Hepatocyte (in vitro differentiated cells): ENCODE results near the gene OPN1MW. TPM values are rescaled to one million over a fixed set of nuclear protein-coding genes. Genes with fewer than 3 reads are reported as not detected.
A peak's percentile ranks its signal among the peaks of the same experiment; 100 is the strongest.
"Not testable (repeated sequence)": the region's sequence is repeated elsewhere in the genome, so short reads cannot be mapped to it uniquely, and the experiment has no call there.

Experiments used
- DNase-seq: peaks from one replicate; pipeline ENCODE4 v3.0.0-alpha.2; 2016; ENCODE audit warnings: low spot score
- H2AFZ ChIP-seq: fragments of 200-600 bp; sonication (generic); 2 replicates; pipeline ENCODE4 v1.6.0; 2016; ENCODE audit warnings: antibody characterized with exemption, mild to moderate bottlenecking
- H3K27ac ChIP-seq: fragments of 200-600 bp; sonication (generic); 2 replicates; pipeline ENCODE4 v1.5.1; 2016; ENCODE audit warnings: mild to moderate bottlenecking
- H3K27me3 ChIP-seq: fragments of 200-600 bp; sonication (generic); 2 replicates; pipeline ENCODE4 v1.6.1; 2016
- H3K36me3 ChIP-seq: fragments of 200-600 bp; sonication (generic); replicated peaks from 2 replicates; pipeline ENCODE4 v1.5.1; 2016; ENCODE audit warnings: low read depth; ENCODE audit not compliant: insufficient read depth
- H3K4me1 ChIP-seq: fragments of 200-600 bp; sonication (generic); 2 replicates; pipeline ENCODE4 v1.5.1; 2016; ENCODE audit warnings: mild to moderate bottlenecking, moderate library complexity; ENCODE audit not compliant: insufficient read depth
- H3K4me2 ChIP-seq: fragments of 200-600 bp; sonication (generic); 2 replicates; pipeline ENCODE4 v1.6.0; 2016
- H3K4me3 ChIP-seq: fragments of 200-600 bp; sonication (generic); 2 replicates; pipeline ENCODE4 v1.5.1; 2016; ENCODE audit warnings: mild to moderate bottlenecking
- H3K79me2 ChIP-seq: fragments of 200-600 bp; sonication (generic); 2 replicates; pipeline ENCODE4 v1.6.0; 2017; ENCODE audit warnings: mild to moderate bottlenecking
- H3K9me2 ChIP-seq: fragments of 200-600 bp; sonication (generic); replicated peaks from 2 replicates; pipeline ENCODE4 v1.6.0; 2017; ENCODE audit warnings: mild to moderate bottlenecking; ENCODE audit not compliant: insufficient read depth
- H3K9me3 ChIP-seq: fragments of 200-600 bp; sonication (generic); 2 replicates; pipeline ENCODE4 v1.5.1; 2016; ENCODE audit warnings: low read depth, mild to moderate bottlenecking
- H4K20me1 ChIP-seq: fragments of 200-600 bp; sonication (generic); 2 replicates; pipeline ENCODE4 v1.6.0; 2016; ENCODE audit warnings: mild to moderate bottlenecking; ENCODE audit not compliant: insufficient read depth, poor library complexity, severe bottlenecking
- CTCF ChIP-seq: fragments of 200-600 bp; sonication (generic); IDR thresholded peaks from 2 replicates; pipeline ENCODE4 v1.5.1; 2016; ENCODE audit warnings: antibody characterized with exemption, mild to moderate bottlenecking; ENCODE audit not compliant: poor library complexity
- EZH2 ChIP-seq: fragments of 200-600 bp; sonication (generic); IDR thresholded peaks from 2 replicates; pipeline ENCODE4 v1.6.1; 2016; ENCODE audit warnings: antibody characterized with exemption, mild to moderate bottlenecking, borderline replicate concordance
- EZH2phosphoT487 ChIP-seq: fragments of 200-600 bp; sonication (generic); IDR thresholded peaks from one replicate; pipeline ENCODE4 v1.6.1; 2018; ENCODE audit warnings: antibody characterized with exemption, mild to moderate bottlenecking, low read depth, moderate library complexity; ENCODE audit not compliant: unreplicated experiment, severe bottlenecking
- WGBS: methylation state at CpG from one replicate; pipeline ENCODE4 v1.1.6; 2016; ENCODE audit warnings: low lambda C conversion rate; ENCODE audit errors: missing lambda C conversion rate; 5-methylcytosine and 5-hydroxymethylcytosine counted together
- polyA plus RNA-seq: library from polyadenylated mRNA; unstranded; fragments of >200 nt; fragmentation: Nextera tagmentation; extraction: Ambion mirVana; gene quantifications from 2 replicates; pipeline ENCODE4 v1.2.1, GENCODE V29; 2016
- total RNA-seq: library from RNA; depleted of rRNA; stranded (reverse); fragments of >200 nt; gene quantifications from 2 replicates; pipeline ENCODE4 v1.2.3, GENCODE V29; 2014

The OPN1MW gene
- total RNA-seq = not detected in 2 replicates
- not detected in 2 replicates for polyA plus RNA-seq

- H3K27ac ChIP-seq, H3K9me3 ChIP-seq, H3K4me1 ChIP-seq, H3K79me2 ChIP-seq, H2AFZ ChIP-seq, H3K9me2 ChIP-seq, H4K20me1 ChIP-seq, H3K36me3 ChIP-seq, H3K27me3 ChIP-seq, DNase-seq, H3K4me2 ChIP-seq, H3K4me3 ChIP-seq: not testable (repeated sequence)
- WGBS = no CpG with 5 or more reads among the region's 14 CpGs
Observed at GRCh38 chrX:154182296-154182695, at the start of gene OPN1MW. Gene OPN1MW, plus strand, starts transcription at chrX:154182596. Its CDS starts 82 bp downstream, at chrX:154182678.

- DNase-seq = no peak
- no peak overlapping the region for H2AFZ ChIP-seq
Observed at GRCh38 chrX:154135458-154136229, 46.8 kb upstream of the OPN1MW start.

GRCh38 chrX:154136627-154137161, 45.7 kb upstream of the OPN1MW start:
- H3K4me2 ChIP-seq = peak overlapping the region; percentile 90
- 33% methylated on average over 40 of the region's 44 CpGs for WGBS
- H3K36me3 ChIP-seq = no peaks in the 10 kb centered on the region
- H3K9me3 ChIP-seq = no peaks in the 10 kb centered on the region
- no peaks in the 10 kb centered on the region for H4K20me1 ChIP-seq
- peak; percentile 74 for TF ChIP-seq CTCF
- no peak for TF ChIP-seq EZH2
- no peak for TF ChIP-seq EZH2phosphoT487
- H3K27ac ChIP-seq = no peak overlapping the region
- H2AFZ ChIP-seq = peak overlapping the region; percentile 63
- no peaks in the 10 kb centered on the region for H3K79me2 ChIP-seq
- no peak overlapping the region for H3K4me3 ChIP-seq
- no peaks in the 10 kb centered on the region for H3K4me1 ChIP-seq
- H3K27me3 ChIP-seq = no peaks in the 10 kb centered on the region
- peak; percentile 82 for DNase-seq
- H3K9me2 ChIP-seq = no peaks in the 10 kb centered on the region

More at GRCh38 chrX:154135458-154136229, 46.8 kb upstream of the OPN1MW start:
- Histone ChIP-seq H3K9me3 (no peaks in the 10 kb centered on the region), H3K27me3 (no peaks in the 10 kb centered on the region), H3K27ac (no peak overlapping the region), H3K36me3 (no peaks in the 10 kb centered on the region), H3K4me1 (no peaks in the 10 kb centered on the region), H3K4me2 (no peak overlapping the region), H3K79me2 (no peaks in the 10 kb centered on the region), H3K9me2 (no peaks in the 10 kb centered on the region), H4K20me1 (no peaks in the 10 kb centered on the region), H3K4me3 (no peak overlapping the region)
- WGBS = 76% methylated on average over 7 of the region's 7 CpGs
- TF ChIP-seq EZH2phosphoT487 (no peak), CTCF (no peak), EZH2 (no peak)

- Histone ChIP-seq H3K27ac (no peak overlapping the region), H3K4me3 (no peak overlapping the region), H3K4me2 (no peak overlapping the region), H2AFZ (no peak overlapping the region), H3K27me3 (no peaks in the 10 kb centered on the region), H3K79me2 (no peaks in the 10 kb centered on the region), H3K36me3 (no peaks in the 10 kb centered on the region), H3K9me2 (no peaks in the 10 kb centered on the region), H3K4me1 (no peaks in the 10 kb centered on the region), H4K20me1 (no peaks in the 10 kb centered on the region), H3K9me3 (no peaks in the 10 kb centered on the region)
- TF ChIP-seq EZH2phosphoT487 (no peak), EZH2 (no peak), CTCF (no peak)
- DNase-seq = no peak
- 89% methylated on average over 9 of the region's 10 CpGs for WGBS
Observed at GRCh38 chrX:154138857-154139256, 43.5 kb upstream of the OPN1MW start.
